NCI-H187 (cell line): ENCODE measurements around the gene MLC1.

Source experiments
- DNase-seq, 2 experiments: peaks; one replicate each; lab custom pipeline; 2025; lab: John Stamatoyannopoulos, UW

MLC1 gene

GRCh38 chr22:50058061-50058905 is 26.9 kb downstream of the MLC1 start, which contains the start of gene TTLL8:
TSS of gene TTLL8 (minus strand) at chr22:50058298.
- no peak for DNase-seq

- DNase-seq, result no peak
Measured at GRCh38 chr22:50057278-50058060, 27.8 kb downstream of the MLC1 start.

GRCh38 chr22:50056214-50056972 is 28.8 kb downstream of the MLC1 start:
- no peak for DNase-seq

- DNase-seq, result no peak
Measured at GRCh38 chr22:50053861-50054260, 31.4 kb downstream of the MLC1 start.

GRCh38 chr22:50051930-50052329 is 33.3 kb downstream of the MLC1 start:
- DNase-seq, result no peak

- DNase-seq, result no peak
Measured at GRCh38 chr22:50049299-50050195, 35.7 kb downstream of the MLC1 start.

- no peak for DNase-seq
Measured at GRCh38 chr22:50048836-50049235, 36.4 kb downstream of the MLC1 start.

- no peak for DNase-seq
Measured at GRCh38 chr22:50048061-50048765, 37.0 kb downstream of the MLC1 start.

GRCh38 chr22:50047346-50047745 is 37.9 kb downstream of the MLC1 start:
- no peak for DNase-seq

- DNase-seq, result no peak
Measured at GRCh38 chr22:50046481-50047245, 38.6 kb downstream of the MLC1 start.

GRCh38 chr22:50046019-50046415 is 39.2 kb downstream of the MLC1 start:
- no peak for DNase-seq

GRCh38 chr22:50045211-50046018 is 39.8 kb downstream of the MLC1 start:
- DNase-seq, result no peak

- DNase-seq, result no peak
Measured at GRCh38 chr22:50044485-50045118, 40.6 kb downstream of the MLC1 start.

GRCh38 chr22:50041361-50042065 is 43.7 kb downstream of the MLC1 start:
- no peak for DNase-seq

- no peak for DNase-seq
Measured at GRCh38 chr22:50040717-50041116, 44.5 kb downstream of the MLC1 start.

- DNase-seq, result no peak
Measured at GRCh38 chr22:50039669-50040443, 45.4 kb downstream of the MLC1 start.
